Nucleus accumbens (tissue), 56 donors: ENCODE measurements around the gene BTBD2.

Experiments
- DNase-seq, 56 donors: peaks; one replicate each; lab custom pipeline; 2025; lab: John Stamatoyannopoulos, UW

The BTBD2 gene

DNA sequence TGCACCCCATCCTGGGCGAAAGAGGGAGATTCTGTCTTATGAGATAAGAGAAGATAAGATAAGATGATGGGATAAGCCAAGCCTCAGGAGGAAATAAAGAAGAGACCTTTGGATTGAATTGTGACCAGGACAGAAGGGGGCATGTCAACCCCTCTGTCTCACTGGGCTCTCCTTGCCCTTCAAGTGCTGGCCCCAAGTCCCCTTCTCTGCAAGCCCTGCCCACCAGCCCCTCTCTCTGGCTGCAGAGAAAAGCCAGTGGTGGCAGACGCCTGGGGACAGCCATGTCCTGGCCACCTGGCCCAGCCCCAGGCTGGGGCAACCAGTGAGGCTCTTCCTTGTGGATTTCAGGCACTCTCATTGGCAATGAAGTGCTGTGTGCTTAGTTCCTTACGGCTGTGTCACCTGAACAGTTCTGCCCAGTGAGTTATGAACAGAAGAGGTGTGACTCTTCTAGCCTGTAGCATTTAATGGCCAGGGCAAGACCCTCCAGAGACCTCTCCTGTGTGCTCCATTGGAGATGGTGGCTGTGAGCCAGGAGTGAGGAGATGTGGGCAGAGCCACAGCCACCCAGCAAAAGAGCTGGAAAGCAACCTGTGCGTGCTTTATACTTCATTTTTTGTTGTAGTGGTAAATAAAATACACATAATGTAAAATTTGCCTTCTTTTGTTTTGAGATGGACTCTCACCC lies 6.1 kb upstream of the BTBD2 start:
- DNase-seq = no peak

DNA sequence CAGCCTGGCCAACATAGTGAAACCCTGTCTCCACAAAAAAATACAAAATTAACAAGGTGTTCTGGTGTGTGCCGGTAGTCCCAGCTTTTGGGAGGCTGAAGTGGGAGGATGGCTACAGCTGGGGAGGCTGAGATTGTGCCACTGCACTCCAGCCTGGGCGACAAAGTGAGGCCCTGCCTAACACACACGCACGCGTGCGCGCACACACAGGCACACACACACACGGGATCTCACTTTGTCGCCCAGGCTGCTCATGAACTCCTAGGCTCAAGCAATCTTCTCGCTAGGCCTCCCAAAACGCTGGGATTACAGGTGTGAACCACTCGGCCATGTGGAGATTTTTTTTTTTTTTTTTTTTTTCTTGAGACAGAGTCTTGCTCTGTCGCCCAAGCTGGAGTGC lies 3.2 kb upstream of the BTBD2 start:
- DNase-seq = no peak

DNA sequence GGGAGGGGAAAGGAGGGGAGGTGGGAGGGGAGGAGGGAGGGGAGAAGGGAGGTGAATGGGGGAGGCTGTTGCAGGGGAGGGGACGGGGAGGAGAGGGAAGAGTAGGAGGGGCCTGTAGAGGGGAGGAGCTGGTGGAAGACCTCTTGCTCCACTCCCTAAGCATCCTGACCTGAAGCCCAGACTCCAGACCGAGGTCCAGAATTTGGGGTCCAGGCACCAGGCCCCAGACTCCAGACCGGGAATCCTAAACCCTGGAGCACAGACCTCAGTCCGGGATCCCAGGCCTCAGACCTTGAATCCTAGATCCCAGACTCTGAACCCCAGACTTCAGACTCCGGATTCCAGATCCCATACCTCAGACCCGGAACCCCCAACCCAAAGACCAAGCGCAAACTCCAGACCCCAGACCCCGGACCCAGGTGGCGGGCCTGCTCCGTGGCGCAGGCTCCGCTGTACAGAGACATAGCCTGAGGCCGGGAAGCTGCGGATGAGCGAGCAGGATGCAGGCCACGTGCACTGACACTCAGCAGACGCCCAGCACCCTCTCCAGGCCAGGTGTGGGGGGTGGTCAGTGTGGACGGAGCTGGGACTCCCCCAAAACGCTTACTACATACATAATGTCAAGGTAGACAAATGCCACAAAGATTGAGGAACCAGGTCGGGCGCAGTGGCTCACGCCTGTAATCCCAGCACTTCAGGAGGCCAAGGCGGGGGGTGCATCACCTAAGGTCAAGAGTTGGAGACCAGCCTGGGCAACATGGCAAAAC lies 710 bp upstream of the BTBD2 start:
- DNase-seq = peak in 52 of 56 donors; percentile 11 to 87 (median 54)

DNA sequence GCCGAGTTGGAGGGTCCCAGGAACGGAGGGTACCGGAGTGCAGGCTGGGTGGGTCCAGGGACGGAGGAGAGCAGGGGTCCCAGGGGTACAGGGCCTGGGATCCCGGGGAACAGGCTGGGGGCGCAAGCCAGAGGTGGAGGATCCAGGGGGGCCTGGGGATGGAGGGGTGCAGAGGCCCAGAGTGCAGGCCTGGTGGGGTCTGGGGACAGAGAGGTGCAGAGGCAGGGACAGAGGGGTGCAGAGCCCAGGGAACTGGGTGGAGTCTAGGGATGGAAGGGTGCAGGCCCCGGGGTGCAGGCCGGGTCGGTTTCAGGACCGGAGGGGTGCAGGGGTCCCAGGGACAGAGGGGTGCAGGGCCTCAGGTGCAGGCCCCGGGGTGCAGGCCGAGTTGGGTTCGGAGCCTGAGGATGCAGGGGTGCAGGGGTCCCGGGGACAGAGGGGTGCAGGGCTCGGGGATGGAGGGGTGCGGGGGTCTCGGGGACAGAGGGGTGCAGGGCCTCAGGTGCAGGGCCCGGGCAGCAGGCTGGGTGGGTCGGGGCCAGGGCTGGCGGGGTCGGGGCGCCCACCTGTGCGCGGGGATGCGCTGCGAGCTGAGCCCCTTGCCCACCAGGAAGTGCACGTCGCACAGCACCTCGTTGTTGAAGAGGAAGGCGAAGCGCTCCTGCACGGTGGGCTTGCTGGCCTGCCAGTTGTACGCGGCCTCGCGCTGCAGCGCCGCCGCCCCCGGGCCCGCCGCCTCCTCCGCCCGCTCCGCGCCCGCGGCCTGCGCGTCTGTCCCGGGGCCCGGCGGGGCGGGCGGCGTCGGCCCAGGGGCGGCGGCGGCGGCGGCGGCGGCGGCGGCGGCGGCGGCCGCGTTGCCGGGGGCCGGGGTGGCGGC lies 545 bp downstream of the BTBD2 start:
- DNase-seq = peak in 3 of 56 donors; percentile 18 to 28 (median 26)

DNA sequence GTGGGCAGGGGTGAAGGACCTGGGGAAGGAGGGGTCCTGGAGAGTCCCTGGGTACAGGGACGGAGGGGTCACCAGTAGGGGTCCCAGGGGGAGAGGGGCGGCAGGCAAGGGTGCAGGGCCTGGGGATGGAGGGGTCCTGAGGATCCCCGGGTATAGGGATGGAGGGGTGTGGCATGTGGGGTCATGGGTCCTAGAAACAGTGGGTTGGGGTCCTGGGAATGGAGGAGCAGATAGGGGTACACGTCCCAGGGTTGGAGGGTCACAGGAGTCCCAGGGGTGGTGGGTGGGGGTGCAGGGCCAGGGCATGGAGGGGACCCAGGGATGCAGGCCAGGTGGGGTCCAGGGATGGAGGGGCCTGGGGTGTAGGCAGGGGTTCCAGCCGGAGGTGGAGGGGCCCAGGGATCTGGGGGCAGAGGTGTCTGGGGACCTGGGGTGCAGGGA lies 1.4 kb downstream of the BTBD2 start:
- no peak for DNase-seq

DNA sequence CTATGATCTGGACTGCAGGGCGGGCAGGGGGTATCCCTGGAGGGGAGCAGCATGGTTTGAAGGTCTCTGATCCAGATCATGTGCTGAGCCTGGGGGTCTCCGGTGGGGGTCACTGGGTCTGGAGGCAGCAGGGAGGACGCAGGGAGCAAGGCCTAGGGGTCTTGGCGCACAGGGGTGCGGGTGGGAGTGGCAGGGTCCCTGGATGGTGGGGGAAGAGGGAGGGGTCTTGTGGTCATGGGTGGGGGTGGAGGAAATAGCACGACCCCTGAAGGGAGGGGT lies 1.9 kb downstream of the BTBD2 start:
- DNase-seq = no peak

DNA sequence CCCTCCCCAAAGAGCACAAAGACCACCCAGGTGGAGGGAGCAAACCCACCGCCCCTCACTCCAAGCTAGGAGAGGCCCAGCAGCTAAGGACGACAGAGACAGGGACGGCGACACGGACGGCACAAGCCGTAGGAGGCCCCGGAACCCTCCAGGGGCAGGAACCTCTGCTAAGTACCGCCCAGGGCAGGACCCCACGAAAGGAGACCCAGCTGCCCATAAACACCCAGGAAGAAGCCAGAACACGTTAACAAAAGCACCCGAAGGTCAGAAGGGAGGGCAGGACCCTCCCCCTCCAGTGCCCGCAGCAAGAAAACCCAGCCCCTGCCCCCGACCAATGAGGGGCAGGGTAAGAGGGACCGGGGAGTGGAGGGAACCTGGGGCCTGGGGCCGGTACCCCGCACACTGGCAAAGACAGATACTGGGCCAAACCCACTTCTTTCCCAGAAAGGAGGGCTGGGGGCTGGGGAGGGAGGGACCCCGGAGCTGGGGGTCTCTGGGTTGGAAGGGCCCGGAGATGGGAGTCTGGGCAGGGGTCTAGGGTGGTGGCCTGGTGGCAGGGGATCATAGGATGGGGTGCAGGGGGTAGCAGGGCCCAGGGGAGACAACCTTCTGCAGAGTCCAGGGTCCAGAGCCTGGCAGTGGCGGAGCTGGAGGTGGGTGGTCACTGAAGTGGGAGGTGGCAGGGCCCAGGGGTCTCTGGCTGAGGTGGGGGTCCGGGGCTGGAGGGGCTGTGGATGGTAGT lies 2.4 kb downstream of the BTBD2 start:
- no peak for DNase-seq

DNA sequence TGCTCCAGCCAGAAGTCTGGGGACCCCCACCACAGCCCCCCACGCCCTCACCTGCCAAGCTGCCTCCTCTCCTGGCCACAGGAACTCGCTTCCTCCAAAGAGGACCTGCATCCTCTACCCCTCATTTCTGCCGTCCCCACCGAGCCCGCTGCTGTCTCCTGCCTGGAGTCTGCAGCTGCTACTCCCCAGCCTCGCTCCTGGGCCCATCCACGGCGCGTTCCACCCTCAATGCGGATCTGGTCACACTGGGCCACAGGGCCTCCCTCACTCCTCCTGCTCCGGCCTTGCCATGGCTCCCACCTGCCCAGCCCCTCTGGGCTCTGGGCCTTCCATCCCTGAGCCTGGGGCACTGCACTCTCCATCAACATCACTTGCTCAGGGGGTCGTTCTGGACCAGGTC lies 4.3 kb downstream of the BTBD2 start:
- no peak for DNase-seq

DNA sequence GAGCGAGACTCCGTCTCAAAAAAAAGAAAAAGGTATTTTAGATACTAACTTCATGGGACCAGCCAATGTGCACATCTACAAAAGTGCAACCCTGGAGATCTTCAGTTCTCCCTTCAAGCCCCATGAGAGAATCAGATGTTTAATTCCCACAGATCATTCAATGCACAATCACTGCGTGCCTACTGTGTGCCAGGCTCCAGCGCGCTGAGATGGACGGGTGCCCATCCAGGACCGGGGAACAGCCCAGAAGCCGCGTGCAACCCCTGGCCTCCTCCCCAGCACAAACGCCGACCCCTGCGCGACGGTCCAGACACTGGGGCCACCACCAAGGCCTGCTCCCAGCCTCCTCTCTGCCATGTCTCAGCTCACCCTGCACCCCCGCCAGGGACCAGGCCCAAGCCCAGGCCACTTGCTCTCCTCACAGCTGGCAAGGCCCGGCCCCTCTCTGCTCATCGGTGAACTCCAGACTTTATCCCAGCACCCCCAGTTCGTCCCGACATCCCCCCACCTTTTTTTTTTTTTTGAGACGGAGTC lies 5.3 kb downstream of the BTBD2 start:
- no peak for DNase-seq

DNA sequence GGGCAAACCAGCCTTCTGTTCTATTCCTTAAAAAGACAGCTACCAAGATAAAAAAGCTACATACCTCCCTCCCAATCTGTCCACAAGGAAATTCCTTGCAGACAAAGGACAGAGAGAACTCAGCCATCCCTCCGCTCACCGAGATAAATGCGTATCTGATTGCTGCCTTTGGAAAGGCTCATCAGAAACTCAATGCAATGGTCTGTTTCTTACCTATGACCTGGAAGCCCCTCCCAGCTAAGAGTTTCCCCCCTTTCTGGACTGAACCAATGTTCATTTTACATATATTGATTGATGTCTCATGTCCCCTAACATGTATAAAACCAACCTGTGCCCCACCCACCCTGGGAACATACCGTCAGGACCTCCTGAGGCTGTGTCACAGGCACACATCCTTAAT lies 11.6 kb downstream of the BTBD2 start:
- no peak for DNase-seq

DNA sequence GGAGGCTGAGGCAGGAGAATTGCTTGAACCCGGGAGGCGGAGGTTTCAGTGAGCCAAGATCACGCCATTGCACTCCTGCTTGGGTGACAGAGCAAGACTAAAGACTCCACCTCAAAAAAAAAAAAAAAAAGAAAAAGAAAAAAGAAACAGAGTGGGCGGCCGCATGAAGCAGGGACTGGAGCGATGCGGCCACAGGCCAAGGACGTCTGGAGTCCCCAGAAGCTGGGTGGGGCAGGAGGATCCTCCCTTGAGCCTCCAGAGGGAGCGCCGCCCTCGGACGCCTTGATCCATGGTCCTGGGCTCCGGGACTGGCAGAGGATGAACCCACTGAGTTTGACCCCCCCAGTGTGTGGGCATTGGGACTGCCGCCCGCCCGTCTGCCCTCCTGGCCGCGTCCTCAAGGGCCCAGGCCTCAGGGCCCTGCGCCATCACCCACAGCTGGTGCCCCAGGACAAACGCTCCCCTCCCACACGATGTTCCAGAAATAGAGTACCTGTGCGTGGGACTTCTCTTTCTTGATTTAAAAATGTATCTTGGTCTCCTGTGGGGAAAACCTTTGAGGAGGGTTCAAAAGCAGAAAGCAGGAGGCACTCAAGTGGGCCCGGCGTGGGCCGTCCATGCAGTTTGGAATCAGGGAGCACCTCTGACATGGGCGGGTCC lies 15.5 kb downstream of the BTBD2 start:
- DNase-seq = peak in 2 of 56 donors; percentile 30 to 60

DNA sequence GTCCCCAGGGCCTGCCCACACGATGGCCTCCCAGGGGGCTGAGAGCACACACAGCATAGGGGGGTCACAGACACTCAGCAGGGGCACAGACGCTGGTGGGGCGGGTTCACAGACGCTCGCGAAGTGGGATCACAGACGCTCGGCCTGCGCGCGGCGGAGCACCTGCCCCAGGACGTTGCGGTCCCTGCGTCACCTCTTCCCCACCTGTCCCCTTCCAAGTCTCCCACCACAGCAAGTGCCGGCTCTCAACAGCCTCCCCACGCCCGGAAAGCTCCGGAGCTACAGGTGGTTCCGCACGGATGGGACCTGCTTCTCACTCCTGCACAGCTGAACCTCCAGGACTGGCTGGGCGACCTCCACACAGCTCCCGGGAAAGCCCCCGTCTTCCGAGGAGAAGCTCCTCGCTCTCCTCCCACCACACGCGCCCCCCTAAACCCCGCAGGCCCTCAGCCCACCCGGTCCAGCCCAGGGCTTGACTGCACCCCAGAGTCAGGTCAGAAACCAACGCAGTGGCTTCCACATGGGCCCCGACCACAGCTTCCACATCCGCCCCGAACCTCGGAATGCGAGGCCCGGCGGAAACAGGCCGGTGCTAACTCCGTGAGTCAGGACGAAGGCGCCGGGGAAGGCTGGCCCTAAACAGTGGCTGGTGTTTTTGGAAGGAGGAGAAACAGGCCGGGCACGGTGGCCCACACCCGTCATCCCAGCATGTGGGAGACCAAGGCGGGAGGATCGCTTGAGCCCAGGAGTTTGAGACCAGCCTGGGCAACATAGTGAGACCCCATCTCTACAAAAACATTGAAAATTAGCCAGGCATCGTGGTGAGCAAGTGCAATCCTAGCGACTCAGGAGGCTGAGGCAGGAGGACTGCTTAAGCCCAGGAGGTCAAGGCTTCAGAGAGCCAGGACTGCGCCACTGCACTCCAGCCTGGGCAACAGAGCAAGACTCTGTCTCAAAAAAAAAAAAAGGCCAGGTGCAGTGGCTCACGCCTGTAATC lies 16.5 kb downstream of the BTBD2 start:
- no peak for DNase-seq

DNA sequence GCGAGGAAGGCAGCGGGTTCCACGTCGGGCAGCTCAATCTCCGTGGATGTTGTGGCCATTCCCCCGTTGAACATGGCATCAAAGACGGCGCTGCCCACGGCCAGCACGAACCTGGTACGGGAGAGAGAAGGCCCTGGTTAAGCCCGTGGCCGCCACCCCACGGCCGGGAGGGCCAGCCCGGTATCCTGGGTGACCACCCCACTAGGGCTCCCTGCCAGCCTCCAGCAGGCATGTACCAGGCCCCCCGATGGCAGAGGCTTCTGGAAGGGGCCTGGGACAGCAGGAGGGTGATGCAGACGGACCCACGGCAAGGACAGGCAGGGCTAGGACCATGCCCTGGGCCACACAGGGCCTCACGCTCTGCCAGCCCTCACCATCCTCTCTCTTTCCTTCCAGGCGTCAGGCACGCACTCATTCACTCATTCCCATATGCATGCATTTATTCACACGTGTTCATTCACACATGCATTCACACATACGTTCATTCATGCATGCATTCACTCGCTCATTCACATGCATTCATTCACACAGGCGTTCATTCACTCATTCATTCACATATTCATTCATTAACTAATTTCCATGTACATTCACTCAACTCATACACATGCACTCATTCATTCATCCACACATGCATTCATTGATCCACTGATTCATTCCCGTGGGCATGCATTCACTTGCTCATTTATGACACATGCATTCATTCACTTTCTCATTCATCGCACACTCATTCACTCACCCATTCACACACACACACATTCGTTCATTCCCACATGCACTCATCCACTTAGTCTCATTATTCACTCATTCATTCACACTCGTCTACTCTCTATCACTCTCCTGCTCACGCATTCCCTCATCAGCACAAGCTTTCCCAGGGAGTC lies 17.9 kb downstream of the BTBD2 start:
- DNase-seq = peak in 5 of 56 donors; percentile 0 to 43 (median 20)

DNA sequence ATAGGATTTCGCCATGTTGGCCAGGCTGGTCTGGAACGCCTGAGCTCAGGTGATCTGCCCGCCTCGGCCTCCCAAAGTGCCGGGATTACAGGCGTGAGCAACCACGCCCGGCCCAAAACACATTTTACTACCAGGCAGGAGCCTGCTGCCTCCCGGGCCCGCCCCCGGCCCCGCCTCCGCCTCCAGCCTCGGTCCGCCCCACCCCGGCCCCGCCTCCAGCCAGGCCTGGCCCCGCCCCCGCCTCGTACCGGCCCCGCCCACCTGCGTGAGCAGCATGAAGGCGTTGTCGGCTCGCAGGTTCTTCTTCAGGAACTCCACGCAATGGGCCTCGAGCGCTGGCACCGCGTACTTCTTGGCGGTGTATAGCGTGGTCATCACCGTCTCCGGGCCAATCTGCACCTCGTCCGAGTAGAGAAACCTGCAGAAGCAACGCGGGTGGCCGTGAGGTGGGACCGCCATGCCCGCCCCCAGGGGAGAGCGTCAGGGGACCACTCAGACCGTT lies 22.7 kb downstream of the BTBD2 start:
- no peak for DNase-seq

DNA sequence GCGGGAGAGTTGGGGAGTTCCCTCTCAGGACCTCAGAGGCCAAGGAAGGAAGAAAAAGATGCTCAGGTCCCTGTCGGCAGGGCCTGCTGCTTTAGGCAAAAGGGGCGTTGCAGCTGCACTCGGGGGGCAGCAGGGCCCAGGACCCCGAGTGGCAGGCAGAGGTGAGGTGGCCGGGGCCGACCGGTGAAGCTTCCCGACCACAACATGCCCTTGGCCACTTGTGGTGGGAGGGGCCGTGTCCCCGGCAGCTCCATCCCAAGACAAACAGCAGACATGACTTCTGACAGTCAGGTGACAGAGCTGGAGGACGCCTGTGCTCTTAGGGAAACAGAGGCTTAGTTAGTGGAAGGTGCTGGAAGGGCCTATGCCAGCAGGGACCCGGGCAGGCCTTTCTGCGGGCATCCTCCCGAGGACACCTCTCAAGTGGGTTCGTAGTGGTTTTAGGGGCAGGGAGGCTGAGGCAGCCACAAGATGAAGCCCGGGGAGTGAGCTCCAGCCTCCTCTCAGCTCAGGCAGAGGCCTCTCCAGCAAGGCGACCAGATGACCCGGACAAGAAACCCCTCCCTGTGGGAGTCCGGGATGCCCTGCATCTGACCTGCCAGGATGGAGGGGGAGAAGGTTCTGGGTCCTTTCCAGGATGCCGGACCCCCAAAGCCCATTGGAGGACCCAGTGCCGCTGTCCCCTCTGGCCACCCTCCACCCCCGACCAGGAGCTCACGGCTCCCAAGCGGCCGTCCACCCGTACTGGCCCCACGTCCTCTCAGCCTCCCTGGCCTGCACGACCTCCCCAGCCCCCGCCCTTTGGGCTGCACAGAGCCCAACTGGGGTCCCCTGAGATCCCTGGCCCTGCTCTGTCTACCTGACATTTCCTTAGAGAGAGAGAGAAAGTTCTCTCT lies 24.2 kb downstream of the BTBD2 start:
- DNase-seq = no peak
